Astrocyte (in vitro differentiated cells and primary cell): ENCODE measurements around the gene PRPF31. TPM values are rescaled to one million over a fixed set of nuclear protein-coding genes. Genes with fewer than 3 reads are reported as not detected.

Experiments used
- DNase-seq: peaks from one replicate; pipeline ENCODE4 v3.0.0-alpha.2; 2010; ENCODE audit warnings: low read depth
- FAIRE-seq: peaks from 2 replicates; lab custom pipeline; 2011; peaks lifted over from hg19 to GRCh38; lab: Jason Lieb, UNC
- H2AFZ ChIP-seq: 2 replicates; pipeline ENCODE4 v1.6.0; 2012; ENCODE audit warnings: low read depth, low read length, inconsistent platforms
- H3K27ac ChIP-seq: 2 replicates; pipeline ENCODE4 v1.5.1; 2011; ENCODE audit warnings: low read depth, low read length, inconsistent platforms
- H3K27me3 ChIP-seq: 2 replicates; pipeline ENCODE4 v1.6.0; 2011; ENCODE audit warnings: low read length, inconsistent platforms; ENCODE audit not compliant: insufficient read depth
- H3K36me3 ChIP-seq: 2 replicates; pipeline ENCODE4 v1.5.1; 2011; ENCODE audit warnings: low read length, inconsistent platforms; ENCODE audit not compliant: insufficient read depth
- H3K4me1 ChIP-seq: 2 replicates; pipeline ENCODE4 v1.5.1; 2011; ENCODE audit warnings: low read length, inconsistent platforms; ENCODE audit not compliant: insufficient read depth
- H3K4me2 ChIP-seq: 2 replicates; pipeline ENCODE4 v1.6.0; 2012; ENCODE audit warnings: low read length, inconsistent platforms
- H3K4me3 ChIP-seq: 2 replicates; pipeline ENCODE4 v1.5.1; 2011; ENCODE audit warnings: low read depth, mild to moderate bottlenecking, low read length, inconsistent platforms; ENCODE audit not compliant: insufficient read depth
- H3K79me2 ChIP-seq: 2 replicates; pipeline ENCODE4 v1.6.0; 2012; ENCODE audit warnings: mild to moderate bottlenecking, low read length, inconsistent platforms; ENCODE audit not compliant: insufficient read depth
- H3K9ac ChIP-seq: 2 replicates; pipeline ENCODE4 v1.6.0; 2012; ENCODE audit warnings: mild to moderate bottlenecking, low read length, inconsistent platforms
- H3K9me3 ChIP-seq: 2 replicates; pipeline ENCODE4 v1.5.1; 2012; ENCODE audit warnings: low read depth, mild to moderate bottlenecking, low read length, inconsistent platforms; ENCODE audit not compliant: insufficient read depth
- H4K20me1 ChIP-seq: 2 replicates; pipeline ENCODE4 v1.6.0; 2012; ENCODE audit warnings: low read length, inconsistent platforms; ENCODE audit not compliant: insufficient read depth
- H3K27ac Mint-ChIP-seq: one replicate; pipeline ENCODE4 v1.8.0; 2021; ENCODE audit warnings: mild to moderate bottlenecking, mixed read lengths; ENCODE audit not compliant: unreplicated experiment
- H3K27me3 Mint-ChIP-seq: one replicate; pipeline ENCODE4 v1.8.0; 2021; ENCODE audit warnings: low read depth, mixed read lengths; ENCODE audit not compliant: unreplicated experiment
- H3K36me3 Mint-ChIP-seq: one replicate; pipeline ENCODE4 v1.8.0; 2021; ENCODE audit warnings: low read depth, mixed read lengths; ENCODE audit not compliant: unreplicated experiment
- H3K4me1 Mint-ChIP-seq: one replicate; pipeline ENCODE4 v1.8.0; 2021; ENCODE audit warnings: low read depth, mixed read lengths; ENCODE audit not compliant: unreplicated experiment
- H3K4me3 Mint-ChIP-seq: one replicate; pipeline ENCODE4 v1.8.0; 2021; ENCODE audit warnings: mild to moderate bottlenecking, moderate library complexity, mixed read lengths; ENCODE audit not compliant: unreplicated experiment
- H3K9me3 Mint-ChIP-seq: one replicate; pipeline ENCODE4 v1.8.0; 2021; ENCODE audit warnings: mild to moderate bottlenecking, mixed read lengths; ENCODE audit not compliant: unreplicated experiment
- EZH2 ChIP-seq: IDR thresholded peaks from 2 replicates; pipeline ENCODE4 v1.6.1; 2012; ENCODE audit warnings: mild to moderate bottlenecking, low read length, inconsistent platforms; ENCODE audit not compliant: insufficient read depth
- total RNA-seq: library from RNA; stranded (reverse); gene quantifications from 2 replicates; pipeline ENCODE4 v1.2.1, GENCODE V29; 2021
- TF ChIP-seq, protein P1 (sequence below): IDR thresholded peaks from 2 replicates; pipeline ENCODE4 v1.5.1; 2011; ENCODE audit warnings: low read depth, mild to moderate bottlenecking, inconsistent platforms, low read length, moderate library complexity; ENCODE audit not compliant: insufficient read depth

PRPF31 gene
- total RNA-seq, 1 donor from 2014 or later = 67.2 TPM

DNA sequence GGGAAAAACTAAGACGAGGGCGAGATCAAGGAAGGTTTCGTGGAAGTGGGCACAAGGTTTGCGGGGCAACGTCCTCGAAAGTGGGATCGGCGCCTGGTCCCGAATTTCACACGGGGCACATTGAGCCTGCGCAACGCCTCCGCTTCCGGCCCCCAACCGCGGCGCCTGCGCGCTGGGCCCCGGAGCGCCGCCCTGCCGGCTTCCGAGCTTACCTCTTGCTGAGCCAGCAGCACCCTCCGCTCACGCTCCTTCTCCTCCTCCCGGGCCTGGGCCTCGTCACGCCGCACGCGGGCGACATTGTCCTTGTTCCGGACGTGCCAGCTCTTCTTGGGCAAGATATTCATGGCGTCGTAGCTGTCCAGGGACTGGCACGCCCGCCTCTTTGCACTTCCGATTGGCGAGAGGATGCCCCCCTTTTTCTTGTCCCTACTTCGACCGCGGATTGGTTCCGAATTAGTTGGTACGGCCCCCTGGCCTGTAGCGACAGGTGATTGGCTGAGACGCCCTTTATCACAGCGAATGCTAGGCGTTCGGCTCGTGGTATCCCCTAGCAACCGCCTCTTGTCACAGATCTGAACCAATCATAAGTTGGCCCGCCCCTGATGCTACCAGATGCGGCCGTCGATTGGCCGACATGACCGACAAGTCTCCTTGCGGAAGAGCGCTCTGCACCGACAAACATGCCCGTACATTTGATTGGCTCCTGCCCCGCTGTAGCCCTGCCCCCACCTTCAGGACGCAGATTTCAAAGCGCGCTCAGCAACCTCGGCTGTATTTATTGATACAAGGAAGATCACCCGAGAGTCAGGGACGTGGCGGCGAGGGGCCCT is 44.0 kb downstream of the PRPF31 start, which contains the start of gene LENG1:
Gene LENG1, minus strand, starts transcription at position 370 of the 830 bp plus-strand sequence. Its CDS starts 26 bp downstream, at position 344.
- peak within 1 kb of the TSS; percentile 87 for H2AFZ ChIP-seq
- peaks cover 16% of the 10 kb centered on the region for H4K20me1 ChIP-seq
- Mint-ChIP-seq H3K4me3 (peak within 1 kb of the TSS; percentile 98), H3K27ac (peak within 1 kb of the TSS; percentile 99), H3K36me3 (peaks cover 8% of the 10 kb centered on the region), H3K27me3 (peaks cover under 1% of the 10 kb centered on the region), H3K9me3 (peaks cover 7% of the 10 kb centered on the region), H3K4me1 (peaks cover 8% of the 10 kb centered on the region)
- peak within 1 kb of the TSS; percentile 96 for H3K4me2 ChIP-seq
- peaks cover 19% of the 10 kb centered on the region for H3K36me3 ChIP-seq
- H3K79me2 ChIP-seq = peaks cover 18% of the 10 kb centered on the region
- peak within 1 kb of the TSS; percentile 93 for H3K27ac ChIP-seq
- H3K9ac ChIP-seq = peak within 1 kb of the TSS; percentile 85
- peaks cover 27% of the 10 kb centered on the region for H3K4me1 ChIP-seq
- H3K4me3 ChIP-seq = peak within 1 kb of the TSS; percentile 77
- no peaks in the 10 kb centered on the region for H3K27me3 ChIP-seq
- no peak for TF ChIP-seq EZH2
- TF ChIP-seq, protein P1, sequence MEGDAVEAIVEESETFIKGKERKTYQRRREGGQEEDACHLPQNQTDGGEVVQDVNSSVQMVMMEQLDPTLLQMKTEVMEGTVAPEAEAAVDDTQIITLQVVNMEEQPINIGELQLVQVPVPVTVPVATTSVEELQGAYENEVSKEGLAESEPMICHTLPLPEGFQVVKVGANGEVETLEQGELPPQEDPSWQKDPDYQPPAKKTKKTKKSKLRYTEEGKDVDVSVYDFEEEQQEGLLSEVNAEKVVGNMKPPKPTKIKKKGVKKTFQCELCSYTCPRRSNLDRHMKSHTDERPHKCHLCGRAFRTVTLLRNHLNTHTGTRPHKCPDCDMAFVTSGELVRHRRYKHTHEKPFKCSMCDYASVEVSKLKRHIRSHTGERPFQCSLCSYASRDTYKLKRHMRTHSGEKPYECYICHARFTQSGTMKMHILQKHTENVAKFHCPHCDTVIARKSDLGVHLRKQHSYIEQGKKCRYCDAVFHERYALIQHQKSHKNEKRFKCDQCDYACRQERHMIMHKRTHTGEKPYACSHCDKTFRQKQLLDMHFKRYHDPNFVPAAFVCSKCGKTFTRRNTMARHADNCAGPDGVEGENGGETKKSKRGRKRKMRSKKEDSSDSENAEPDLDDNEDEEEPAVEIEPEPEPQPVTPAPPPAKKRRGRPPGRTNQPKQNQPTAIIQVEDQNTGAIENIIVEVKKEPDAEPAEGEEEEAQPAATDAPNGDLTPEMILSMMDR = no peak
- peak; percentile 100 for DNase-seq
- FAIRE-seq = peak; percentile 75
- H3K9me3 ChIP-seq = no peaks in the 10 kb centered on the region

DNA sequence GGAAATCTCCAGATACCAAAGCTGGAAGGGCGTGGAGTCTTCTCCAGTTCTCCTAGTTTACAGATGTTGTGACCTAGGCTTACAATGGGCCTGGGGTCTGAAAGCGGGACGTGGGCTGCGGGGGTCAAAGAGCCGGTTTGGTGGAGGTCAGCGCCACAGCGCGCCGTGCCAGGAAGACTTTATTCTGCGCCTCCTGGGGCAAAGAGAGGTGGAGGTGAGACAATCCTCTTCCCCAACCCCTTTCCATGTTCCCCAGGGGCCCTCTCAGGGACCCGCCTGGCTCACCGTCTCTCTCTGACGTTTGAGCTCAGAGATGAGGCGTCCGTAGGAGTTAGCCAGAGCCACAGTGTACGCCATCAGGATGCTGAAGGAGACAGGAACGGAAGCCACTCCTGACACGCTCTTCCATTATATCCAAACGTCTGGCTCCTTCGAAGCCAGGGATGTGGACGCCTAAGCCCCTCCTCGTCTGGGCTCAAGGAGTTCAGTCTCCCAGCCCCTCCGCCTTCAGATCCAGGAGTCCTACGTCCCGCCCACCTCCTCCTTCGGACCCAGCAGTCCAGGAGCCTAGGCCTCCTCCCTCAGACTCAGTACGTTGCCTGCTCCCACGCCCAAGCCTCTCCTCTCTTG is 44.7 kb downstream of the PRPF31 start:
- FAIRE-seq (no peak), DNase-seq (no peak)
- peaks cover 7% of the 10 kb centered on the region for H3K9me3 Mint-ChIP-seq
- Histone ChIP-seq H3K9ac (peak overlapping the region; percentile 84), H3K36me3 (peaks cover 16% of the 10 kb centered on the region), H3K79me2 (peaks cover 18% of the 10 kb centered on the region), H3K27me3 (no peaks in the 10 kb centered on the region), H3K9me3 (no peaks in the 10 kb centered on the region), H4K20me1 (peaks cover 9% of the 10 kb centered on the region), H2AFZ (peak overlapping the region; percentile 86), H3K4me3 (peak overlapping the region; percentile 69), H3K27ac (peak overlapping the region; percentile 78), H3K4me2 (peak overlapping the region; percentile 94), H3K4me1 (peaks cover 22% of the 10 kb centered on the region)
- peaks cover 7% of the 10 kb centered on the region for H3K4me1 Mint-ChIP-seq
- peaks cover 8% of the 10 kb centered on the region for H3K36me3 Mint-ChIP-seq
- H3K27me3 Mint-ChIP-seq = peaks cover 4% of the 10 kb centered on the region
- TF ChIP-seq, protein P1 = no peak
- TF ChIP-seq EZH2 = no peak
- peak overlapping the region; percentile 99 for H3K27ac Mint-ChIP-seq
- peak overlapping the region; percentile 98 for H3K4me3 Mint-ChIP-seq
